Uterus (tissue), 4 donors: ENCODE data around the gene AKR1E2. TPM values are rescaled to one million over a fixed set of nuclear protein-coding genes. Genes with fewer than 3 reads are reported as not detected.

Source experiments
- DNase-seq, 2 donors: peaks; one replicate each; pipeline ENCODE4 v3.0.0-alpha.2; 2019 to 2020
- H3K27ac ChIP-seq, 2 donors: fragments of 200-600 bp; sonication (generic); 1 replicate in 1 of 2; 2 replicates in 1 of 2; pipeline ENCODE4 v1.5.1; 2016 to 2018
- H3K27me3 ChIP-seq, 2 donors: fragments of 200-600 bp; sonication (generic); one replicate each; pipeline ENCODE4 v1.5.1; 2018 to 2019; ENCODE audit warnings: control low read depth in 1 of 2
- H3K36me3 ChIP-seq, 2 donors: fragments of 200-600 bp; sonication (generic); one replicate each; pipeline ENCODE4 v1.5.1; 2019; ENCODE audit warnings: control low read depth in 1 of 2
- H3K4me1 ChIP-seq, 2 donors: fragments of 200-600 bp; sonication (generic); one replicate each; pipeline ENCODE4 v1.5.1; 2018 to 2019; ENCODE audit warnings: control low read depth in 1 of 2
- H3K4me3 ChIP-seq, 2 donors: fragments of 200-600 bp; sonication (generic); 1 replicate in 1 of 2; 2 replicates in 1 of 2; pipeline ENCODE4 v1.5.1; 2018 to 2019; ENCODE audit warnings: mild to moderate bottlenecking in 1 of 2
- H3K9me3 ChIP-seq, 2 donors: fragments of 200-600 bp; sonication (generic); one replicate each; pipeline ENCODE4 v1.5.1; 2019; ENCODE audit warnings: control low read depth in 1 of 2
- CTCF ChIP-seq, 4 experiments: fragments of 200-600 bp in 2 of 4; fragments of 450-650 bp in 2 of 4; sonication (generic) in 2 of 4; IDR thresholded peaks; one replicate each; pipeline ENCODE4 v1.5.1; 2016 to 2019; ENCODE audit warnings: antibody characterized with exemption in 4 of 4, mild to moderate bottlenecking in 2 of 4, moderate library complexity in 1 of 4
- POLR2A ChIP-seq, 2 donors: fragments of 450-650 bp; IDR thresholded peaks; one replicate each; pipeline ENCODE4 v1.6.1; 2016; ENCODE audit warnings: antibody characterized with exemption in 2 of 2, mild to moderate bottlenecking in 1 of 2, moderate library complexity in 1 of 2
- intact Hi-C: fragments of 100-400 bp; cut with DNase I; formaldehyde crosslinking; loops from one replicate; pipeline ENCODE4 v1.15.1; 2023; ENCODE audit warnings: low total_unique reads
- total RNA-seq, 4 donors: library from RNA; depleted of rRNA in 3 of 4; stranded (reverse); fragments of >200 nt in 3 of 4; gene quantifications; one replicate each; pipeline versions ENCODE4 v1.1.0 to v1.2.4, GENCODE V29; 2014 to 2023
- donor health status: DM: yes; HTN: yes; CAD: no.

The AKR1E2 gene
- total RNA-seq, 4 donors from 2014 or later, result 1.8 to 31.3 (median 16.1) TPM

- H3K27me3 ChIP-seq, result no peaks in the 10 kb centered on the region
- H3K36me3 ChIP-seq, result no peaks in the 10 kb centered on the region
- no peak for DNase-seq
- no peak overlapping the region for H3K27ac ChIP-seq
- no peaks in the 10 kb centered on the region for H3K4me1 ChIP-seq
- TF ChIP-seq POLR2A (IDR thresholded peaks at IDR 0.05) (no peak), CTCF (IDR thresholded peaks at IDR 0.05) (no peak)
- no peaks in the 10 kb centered on the region for H3K9me3 ChIP-seq
- intact Hi-C loops, result no loop called here
- no peak overlapping the region for H3K4me3 ChIP-seq
Measured at GRCh38 chr10:4867109-4867519, 41.1 kb downstream of the AKR1E2 start.

GRCh38 chr10:4867520-4868356 lies 41.7 kb downstream of the AKR1E2 start:
- no peak for DNase-seq
- H3K27me3 ChIP-seq, result no peaks in the 10 kb centered on the region
- H3K9me3 ChIP-seq, result no peaks in the 10 kb centered on the region
- H3K4me1 ChIP-seq, result no peaks in the 10 kb centered on the region
- intact Hi-C loops, result no loop called here
- H3K4me3 ChIP-seq, result no peak overlapping the region
- no peaks in the 10 kb centered on the region for H3K36me3 ChIP-seq
- TF ChIP-seq POLR2A (IDR thresholded peaks at IDR 0.05) (no peak), CTCF (IDR thresholded peaks at IDR 0.05) (no peak)
- no peak overlapping the region for H3K27ac ChIP-seq

GRCh38 chr10:4868357-4868657 lies 42.3 kb downstream of the AKR1E2 start:
- Histone ChIP-seq H3K27ac (no peak overlapping the region), H3K27me3 (no peaks in the 10 kb centered on the region), H3K4me1 (no peaks in the 10 kb centered on the region), H3K4me3 (no peak overlapping the region), H3K36me3 (no peaks in the 10 kb centered on the region), H3K9me3 (no peaks in the 10 kb centered on the region)
- TF ChIP-seq POLR2A (IDR thresholded peaks at IDR 0.05), result no peak
- TF ChIP-seq CTCF (IDR thresholded peaks at IDR 0.05), result no peak
- intact Hi-C loops, result no loop called here
- DNase-seq, result no peak

- TF ChIP-seq POLR2A (IDR thresholded peaks at IDR 0.05) (no peak), CTCF (IDR thresholded peaks at IDR 0.05) (no peak)
Measured at GRCh38 chr10:4882704-4883078, 56.7 kb downstream of the AKR1E2 start.

GRCh38 chr10:4883079-4883739 lies 57.2 kb downstream of the AKR1E2 start:
- no peak for DNase-seq

More at GRCh38 chr10:4882704-4883078, 56.7 kb downstream of the AKR1E2 start:
- no peak overlapping the region for H3K4me3 ChIP-seq
- no peaks in the 10 kb centered on the region for H3K27me3 ChIP-seq
- no peak overlapping the region for H3K27ac ChIP-seq
- no peak for DNase-seq
- intact Hi-C loops, result no loop called here
- no peaks in the 10 kb centered on the region for H3K9me3 ChIP-seq
- no peaks in the 10 kb centered on the region for H3K4me1 ChIP-seq
- no peaks in the 10 kb centered on the region for H3K36me3 ChIP-seq

More at GRCh38 chr10:4883079-4883739, 57.2 kb downstream of the AKR1E2 start:
- TF ChIP-seq CTCF (IDR thresholded peaks at IDR 0.05) (no peak), POLR2A (IDR thresholded peaks at IDR 0.05) (no peak)
- Histone ChIP-seq H3K4me3 (no peak overlapping the region), H3K4me1 (no peaks in the 10 kb centered on the region), H3K36me3 (no peaks in the 10 kb centered on the region), H3K27me3 (no peaks in the 10 kb centered on the region), H3K27ac (no peak overlapping the region), H3K9me3 (no peaks in the 10 kb centered on the region)
- intact Hi-C loops, result no loop called here
